ENCODE results near the gene JADE1.

The JADE1 gene

DNA sequence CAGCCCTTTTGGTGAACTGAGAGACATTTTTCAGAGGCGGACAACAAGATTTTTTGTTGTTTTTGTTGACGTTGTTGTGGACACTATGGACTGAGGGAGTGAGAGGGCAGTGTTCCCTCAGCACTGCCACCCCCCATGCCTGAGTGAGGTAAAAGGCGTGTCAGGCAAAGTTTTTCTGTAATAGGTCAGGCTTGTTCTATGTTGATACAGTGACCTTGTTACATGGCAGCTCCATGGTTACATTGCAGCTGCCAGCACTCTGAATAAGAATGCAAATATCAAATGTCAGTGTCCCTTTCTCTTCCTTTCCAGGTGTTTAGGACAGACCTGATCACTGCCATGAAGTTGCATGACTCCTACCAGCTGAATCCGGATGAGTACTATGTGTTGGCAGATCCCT lies 36.6 kb downstream of the JADE1 start:
- no peak for DNase-seq

DNA sequence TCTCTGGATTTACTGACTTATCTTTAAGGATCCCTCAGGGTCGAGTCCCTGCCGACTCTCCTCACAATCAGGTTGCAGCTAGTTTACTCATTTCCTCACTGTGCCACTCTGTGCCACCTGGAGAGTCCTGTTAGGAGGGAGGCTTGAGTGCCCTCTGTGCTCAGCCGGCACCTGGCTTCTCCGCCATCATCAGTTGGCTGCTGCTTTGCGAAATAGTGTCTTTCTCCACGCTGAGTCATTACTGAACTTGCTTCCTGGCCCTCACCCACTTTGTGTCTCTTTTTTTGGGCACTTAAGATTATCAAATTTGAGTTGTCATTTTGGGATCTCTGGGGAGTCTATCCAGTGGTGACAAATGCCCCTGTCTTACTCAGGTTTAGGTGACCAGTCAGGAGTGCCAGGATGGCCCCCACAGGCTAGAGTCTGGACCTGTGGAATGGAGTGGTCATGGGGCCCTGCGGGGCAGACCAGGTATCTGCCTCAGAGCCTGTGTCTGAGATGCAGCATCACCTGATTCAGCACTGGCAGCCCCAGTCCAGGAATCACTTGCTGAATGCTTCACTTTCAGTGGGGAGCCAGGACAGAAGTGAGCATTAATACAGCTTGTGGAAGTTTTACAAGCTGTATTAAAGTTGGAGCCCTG lies 37.7 kb downstream of the JADE1 start:
- no peak for DNase-seq

DNA sequence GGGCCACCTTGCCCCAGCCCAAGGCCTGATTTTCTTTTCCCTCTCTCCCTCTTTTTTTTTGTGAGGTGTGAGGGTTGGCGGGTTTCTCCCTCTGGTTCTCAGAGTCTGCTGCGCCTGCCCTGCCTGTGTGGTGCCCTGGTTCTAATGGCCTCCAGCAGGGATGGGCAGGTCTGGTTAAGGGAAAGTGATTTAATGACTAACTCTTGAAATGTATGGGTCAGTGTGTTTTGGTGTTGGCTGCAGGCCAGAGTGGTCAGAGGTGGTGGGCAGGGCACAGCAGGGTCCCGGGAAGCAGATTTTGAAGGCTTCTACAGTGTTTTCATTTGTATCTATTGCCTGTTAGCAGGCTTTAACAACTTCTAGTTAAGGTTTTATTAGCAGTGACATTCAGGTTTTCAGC lies 39.0 kb downstream of the JADE1 start:
- DNase-seq: no peak

DNA sequence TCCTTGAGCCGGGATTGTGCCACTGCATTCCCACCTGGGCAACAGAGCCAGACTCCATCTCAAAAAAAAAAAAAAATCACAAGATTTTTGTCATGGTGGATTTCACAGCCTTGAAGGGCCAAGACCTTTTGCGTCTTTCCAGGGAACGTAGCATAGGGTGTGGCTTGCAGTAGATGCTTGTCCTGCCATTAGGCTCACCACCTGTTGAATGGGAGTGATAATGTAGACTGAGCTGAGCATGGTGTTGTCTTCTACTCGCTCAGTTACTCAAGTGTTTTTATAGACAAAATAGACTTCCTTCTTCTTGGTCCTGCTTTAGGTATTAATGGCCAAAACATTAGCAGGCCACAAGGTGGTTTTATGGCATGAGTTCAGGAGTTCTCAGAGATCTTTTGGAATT lies 40.8 kb downstream of the JADE1 start:
- no peak for DNase-seq

DNA sequence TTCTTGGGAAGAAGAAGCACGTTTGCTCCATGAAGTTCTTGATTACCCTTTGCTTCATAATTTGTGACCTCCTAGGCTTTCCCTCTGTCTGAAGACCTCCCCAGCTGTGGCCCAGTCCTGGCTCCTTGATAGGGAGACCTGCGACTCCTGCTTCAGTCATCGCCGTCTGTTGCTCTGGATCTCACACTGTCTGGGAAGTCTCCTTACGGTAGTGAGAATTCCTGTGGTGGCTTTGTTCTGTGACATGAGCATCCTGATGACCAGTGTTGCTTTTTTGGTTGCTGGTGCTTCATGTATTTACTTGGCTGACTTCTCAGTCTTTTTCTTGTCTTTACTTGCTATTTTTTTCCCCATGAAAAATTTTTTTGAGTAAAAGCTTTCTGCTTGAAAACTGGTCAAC lies 44.2 kb downstream of the JADE1 start:
- peak; percentile 76 for DNase-seq

DNA sequence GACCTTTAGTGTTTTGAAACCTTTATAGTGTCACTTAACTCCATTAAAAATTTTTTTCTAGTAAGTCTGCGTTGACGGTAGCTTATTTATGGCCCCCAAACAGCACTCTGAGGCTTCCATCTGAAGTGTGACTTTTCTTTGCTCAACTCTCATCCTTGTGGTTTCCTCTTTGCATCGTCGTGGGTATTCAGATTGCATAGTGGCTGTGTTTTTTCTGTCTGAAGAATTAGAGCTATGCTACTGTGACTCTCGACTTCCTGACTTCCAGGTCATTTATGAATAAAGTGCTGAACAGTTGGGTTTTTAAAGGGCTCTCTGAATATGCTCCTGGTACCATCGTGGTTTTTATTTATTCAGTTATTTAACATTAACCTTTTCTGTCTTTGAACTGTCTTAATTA lies 44.9 kb downstream of the JADE1 start:
- DNase-seq: peak; percentile 83

DNA sequence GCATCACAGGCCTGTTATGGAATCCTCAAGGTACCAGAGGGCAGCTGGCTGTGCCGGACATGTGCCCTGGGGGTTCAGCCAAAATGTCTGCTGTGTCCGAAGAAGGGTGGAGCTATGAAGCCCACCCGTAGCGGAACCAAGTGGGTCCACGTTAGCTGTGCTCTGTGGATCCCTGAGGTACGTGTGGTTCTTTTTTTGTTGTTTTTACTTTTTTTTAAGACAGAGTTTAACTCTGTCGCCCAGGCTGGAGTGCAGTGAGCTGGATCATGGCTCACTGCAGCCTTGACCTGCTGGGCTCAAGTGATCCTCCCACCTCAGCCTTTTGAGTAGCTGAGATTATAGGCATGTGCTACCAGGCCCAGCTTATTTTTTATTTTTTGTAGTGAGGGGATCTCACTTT lies 46.1 kb downstream of the JADE1 start:
- no peak for DNase-seq

DNA sequence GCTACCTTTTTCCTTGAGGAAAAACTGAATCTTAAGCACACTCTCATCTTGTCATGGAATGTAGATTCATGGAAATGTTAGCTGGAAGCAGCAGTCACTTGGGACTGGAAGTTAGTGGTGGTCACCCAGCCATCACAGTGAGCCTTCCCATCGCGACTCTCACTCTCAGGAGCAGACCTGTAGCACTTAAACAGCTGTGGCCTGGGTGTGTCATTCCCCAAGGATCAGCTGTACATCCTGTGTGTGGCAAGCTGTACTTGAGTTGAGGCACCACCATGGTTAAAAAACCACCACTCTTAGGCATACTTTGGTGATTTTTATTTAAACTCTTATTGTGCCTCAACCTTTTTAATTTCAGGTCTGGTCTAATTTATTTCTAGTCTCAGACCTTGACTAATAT lies 46.7 kb downstream of the JADE1 start:
- DNase-seq: no peak

DNA sequence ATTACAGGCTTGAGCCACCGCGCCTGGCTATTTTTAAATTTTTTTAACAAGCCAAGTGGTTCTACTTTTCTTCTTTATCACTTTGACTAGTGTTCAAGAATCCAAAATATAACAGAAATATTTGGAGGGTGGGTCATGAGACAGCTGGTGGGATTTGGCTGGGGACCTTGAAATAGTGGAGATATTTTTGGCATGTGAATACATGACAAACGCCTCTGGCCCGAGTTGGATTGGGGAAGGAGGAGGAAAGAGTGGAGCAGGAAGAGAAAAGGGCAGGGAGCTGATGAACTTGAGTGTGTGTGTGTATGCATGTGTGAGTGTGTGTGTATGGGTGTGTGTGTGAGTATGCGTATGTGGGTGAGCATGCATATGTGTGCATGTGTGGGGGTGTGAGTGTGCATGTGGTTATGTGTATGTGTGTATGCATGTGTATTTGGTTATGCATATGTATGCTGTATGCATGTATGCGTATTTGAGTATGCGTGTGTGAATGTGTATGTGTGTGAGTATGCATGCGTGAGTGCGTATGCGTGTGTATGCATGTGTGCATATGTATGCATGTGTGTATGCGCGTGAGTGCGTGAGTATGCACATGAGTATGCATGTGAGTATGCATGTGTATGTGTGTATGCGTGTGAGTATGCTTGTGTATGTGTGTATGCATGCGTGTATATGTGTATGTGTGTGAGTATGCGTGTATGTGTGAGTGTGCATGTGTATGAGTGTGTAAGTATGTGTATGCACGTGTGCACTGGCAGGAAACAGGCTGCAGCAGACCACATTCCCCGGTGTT lies 49.6 kb downstream of the JADE1 start:
- peak; percentile 92 for DNase-seq

DNA sequence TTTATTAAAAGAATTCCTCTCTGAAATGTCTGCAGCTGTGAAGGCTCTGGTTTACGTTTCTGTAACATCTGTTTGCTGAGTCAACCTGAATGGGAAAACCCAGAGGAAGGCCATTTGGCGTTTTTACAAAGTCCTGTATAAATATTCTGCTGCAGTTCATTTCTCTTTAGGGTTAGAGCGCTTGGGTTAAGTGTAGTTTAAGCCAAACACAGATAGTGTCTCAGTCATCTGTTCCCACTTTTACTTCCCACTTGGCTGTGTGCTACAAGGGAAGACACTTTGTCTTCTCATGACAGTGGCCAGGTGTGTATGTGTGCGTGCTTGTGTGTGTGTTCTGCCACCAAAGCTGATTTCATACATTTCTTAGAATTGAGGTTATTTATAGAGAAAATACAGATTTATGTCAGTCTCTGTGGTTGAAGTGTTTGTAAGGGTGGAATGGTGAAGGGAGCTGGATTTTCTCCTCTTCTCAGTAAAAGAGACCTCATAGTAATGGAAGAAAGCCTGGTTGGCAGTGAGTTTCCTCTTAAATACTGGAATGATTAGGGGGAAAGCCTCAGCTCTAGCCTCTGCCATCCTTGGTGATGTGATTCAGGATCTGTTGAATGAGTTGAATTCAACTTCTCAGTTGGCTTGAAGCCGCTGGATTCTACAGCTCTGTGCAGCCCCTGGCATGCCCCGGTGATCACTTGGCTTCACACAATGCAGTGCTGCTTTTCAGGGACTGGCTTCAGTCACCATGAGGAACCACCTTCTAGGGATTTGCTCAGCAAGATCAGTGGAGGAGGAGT lies 50.6 kb downstream of the JADE1 start:
- DNase-seq: peak; percentile 72

DNA sequence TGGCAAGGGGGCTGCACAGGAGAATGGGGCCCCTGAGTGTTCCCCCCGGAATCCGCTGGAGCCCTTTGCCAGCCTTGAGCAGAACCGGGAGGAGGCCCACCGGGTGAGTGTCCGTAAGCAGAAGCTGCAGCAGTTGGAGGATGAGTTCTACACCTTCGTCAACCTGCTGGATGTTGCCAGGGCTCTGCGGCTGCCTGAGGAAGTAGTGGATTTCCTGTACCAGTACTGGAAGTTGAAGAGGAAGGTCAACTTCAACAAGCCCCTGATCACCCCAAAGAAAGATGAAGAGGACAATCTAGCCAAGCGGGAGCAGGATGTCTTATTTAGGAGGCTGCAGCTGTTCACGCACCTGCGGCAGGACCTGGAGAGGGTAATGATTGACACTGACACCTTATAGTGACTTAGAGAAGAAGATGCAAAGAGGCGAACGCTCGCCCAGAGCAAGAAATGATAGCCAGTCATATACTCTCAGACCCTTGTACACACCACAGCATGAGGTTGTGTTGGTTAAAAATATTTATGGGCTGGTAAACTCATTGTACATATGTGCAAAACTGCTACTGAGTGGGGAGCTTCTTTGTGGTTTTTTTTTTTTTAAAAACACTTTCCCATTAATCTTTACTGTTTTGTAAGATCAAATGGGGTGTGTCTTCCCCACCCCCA lies 52.5 kb downstream of the JADE1 start:
- DNase-seq: no peak

DNA sequence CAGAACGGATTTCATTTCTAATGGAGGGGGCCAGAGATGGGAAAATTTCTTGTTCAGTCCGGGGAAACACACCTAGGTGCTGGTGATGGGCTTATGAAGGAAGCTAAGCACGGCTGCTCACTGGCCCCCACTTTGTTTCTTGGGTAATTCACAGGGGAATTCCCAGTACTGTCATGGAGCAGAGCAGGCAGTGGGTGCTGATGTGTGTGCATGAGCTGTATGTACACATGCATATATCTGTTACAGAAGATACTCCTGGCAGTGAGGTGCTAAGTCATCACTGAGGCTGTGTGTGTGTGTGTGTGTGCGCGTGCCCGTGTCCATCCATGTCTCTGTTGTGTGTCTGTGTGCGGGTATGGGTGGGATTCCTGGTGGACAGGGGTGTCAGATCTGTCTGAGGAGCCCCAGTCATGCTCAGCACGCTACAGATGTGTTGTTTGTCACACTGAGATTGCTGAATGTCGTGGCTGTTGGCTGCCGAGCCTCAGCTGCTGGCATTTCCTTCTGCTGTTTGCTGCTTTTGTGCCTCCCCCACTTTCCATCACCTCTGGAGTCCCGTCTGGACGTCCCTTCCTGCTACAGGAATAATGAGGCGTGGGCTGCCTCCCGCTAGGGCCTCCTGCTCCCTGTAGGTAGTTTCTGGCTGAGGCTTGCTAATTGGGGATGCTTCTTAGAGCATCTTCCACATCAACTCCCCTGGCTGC lies 53.3 kb downstream of the JADE1 start:
- no peak for DNase-seq

DNA sequence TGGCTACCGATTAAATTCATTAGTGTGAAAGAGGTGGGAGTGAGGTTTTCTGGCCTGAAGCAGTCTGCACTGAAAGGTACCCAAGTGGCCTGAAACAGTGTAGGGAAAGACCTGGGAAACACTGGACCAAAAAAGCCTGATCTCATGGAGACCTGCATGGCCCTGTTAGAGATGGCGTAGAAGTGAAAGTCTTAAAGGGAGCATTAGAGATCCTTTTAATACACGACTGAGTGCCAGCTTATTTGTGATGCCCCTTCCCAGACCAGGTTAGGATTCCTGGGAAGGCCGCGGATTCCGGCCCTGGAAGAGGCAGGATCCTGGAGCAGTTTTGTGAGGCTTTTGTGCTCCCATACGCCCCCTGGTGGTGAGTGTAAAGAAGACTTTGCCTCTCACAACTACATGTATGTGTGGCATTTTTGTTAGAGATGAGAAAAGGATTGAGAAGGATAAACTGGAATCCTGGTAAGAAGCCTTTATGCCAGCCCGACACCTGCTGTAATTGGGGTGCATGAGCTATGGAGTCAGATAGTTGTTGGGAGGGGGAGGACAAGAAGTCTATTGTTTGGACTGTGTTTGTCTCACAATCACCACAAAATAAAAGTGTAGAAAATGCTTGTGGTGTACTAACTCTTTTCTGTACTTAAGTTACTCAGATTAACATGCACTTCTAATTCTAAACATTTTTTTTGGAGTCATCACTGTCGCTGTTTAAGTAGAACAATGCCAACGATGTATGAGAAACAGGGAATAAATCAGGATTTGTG lies 54.0 kb downstream of the JADE1 start:
- peak; percentile 81 for DNase-seq

DNA sequence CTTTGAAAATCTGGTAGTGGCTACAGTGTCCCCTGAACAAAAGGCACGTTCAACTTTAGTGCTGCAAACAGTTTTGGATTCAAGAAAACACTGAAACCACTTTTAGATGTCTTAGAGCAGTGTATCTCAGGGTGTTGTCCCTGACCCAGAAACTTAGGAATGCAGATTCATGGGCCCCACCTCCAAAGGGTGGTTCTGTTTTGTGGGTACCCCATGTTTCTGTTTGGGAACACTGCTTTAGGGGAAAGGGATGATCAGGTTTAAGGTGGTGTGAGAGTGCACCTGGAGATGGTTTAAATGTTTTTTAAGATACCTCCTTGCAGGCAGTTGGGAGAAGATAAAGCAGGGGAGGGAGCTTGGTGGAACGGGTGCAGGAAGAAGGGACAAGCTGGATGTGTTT lies 55.6 kb downstream of the JADE1 start:
- DNase-seq: no peak

DNA sequence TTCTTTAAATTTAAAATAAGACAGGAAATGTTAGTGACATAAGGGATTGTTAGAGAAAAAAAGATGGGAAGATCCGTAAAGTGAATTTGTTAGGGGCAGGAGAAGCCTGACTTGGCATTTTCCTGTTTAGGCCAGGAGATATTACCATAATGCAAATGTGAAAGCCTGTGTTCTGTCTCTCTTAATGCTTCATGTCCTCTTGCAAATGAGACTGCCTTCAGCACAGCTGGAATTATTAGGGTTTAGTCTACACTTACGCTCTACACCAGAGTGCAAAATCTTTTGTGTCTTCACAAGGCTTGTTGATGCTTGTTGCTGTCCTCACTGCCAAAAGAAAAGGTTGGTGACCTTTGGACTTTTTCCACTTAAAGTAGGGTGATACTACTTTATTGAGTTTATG lies 56.8 kb downstream of the JADE1 start:
- no peak for DNase-seq

DNA sequence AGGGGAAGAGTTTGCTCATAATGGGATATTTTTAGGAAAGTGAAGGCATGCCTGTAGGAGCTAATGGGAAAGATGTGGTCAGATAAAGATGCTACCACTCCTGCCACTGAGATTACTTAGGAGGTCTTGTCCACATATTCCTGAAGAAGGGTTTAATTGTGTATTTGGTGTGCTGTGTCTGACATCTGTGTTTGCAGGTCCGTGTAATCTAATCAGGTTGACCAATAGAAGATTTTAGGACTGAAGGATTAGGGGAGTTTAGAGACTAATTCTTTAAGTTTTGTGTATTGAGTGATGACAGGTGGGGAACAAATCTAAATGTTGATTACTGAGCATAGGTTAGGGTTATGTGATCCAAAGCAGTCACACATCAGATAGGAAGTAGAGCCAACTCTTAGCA lies 57.2 kb downstream of the JADE1 start:
- no peak for DNase-seq

DNA sequence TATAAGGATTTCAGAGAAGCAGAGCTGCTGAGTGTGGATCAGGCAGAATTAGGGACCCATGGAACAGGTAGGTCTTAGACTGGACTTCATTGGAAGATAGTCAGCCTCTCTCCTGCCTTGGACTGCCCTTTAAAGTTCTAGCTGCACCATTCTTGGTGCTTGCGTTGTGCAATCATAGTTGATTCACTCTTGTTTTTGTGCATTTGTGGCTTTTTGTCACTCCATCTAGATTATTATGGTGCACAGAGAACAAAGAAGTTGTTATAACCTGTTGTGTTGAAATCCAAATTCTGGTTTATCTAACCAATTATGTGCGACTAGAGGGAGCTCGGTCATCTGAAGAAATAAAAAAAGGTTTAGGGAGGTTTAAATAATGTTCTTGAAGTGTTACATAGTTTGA lies 59.3 kb downstream of the JADE1 start:
- no peak for DNase-seq

DNA sequence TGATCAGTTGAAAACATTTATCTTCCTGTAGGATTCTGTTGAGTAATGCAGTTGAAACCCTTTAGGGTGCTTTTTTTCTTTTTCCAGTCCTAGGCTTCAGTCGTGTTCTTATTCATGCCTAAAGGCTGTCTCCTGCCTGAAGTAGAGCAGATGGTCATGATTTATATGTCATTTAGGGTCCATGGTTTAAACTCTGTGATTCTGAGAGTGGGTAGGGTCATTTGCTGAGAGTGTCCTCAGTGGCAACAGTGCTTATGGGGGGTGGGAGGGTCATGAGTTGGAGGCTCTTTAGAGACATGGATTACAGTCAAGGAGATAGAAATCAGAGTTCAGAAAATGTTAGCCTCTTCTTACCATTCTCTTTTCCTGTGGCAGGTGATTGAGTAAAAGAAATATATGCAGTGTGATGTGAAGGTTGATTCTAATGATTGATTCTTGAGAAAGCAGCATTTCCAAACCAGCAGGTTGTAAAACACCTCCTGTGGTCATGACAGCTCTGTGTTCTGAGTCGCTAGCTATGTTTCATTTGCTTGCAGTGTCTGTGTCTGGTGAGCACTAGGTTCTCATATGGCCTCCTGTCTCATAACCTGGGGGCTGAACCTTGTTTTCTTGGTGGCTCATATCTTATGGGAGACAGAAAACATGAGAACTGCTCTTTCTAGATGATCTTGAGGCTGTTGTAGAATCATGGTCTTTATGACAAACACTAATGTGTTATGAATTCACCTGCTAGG lies 60.4 kb downstream of the JADE1 start:
- no peak for DNase-seq

DNA sequence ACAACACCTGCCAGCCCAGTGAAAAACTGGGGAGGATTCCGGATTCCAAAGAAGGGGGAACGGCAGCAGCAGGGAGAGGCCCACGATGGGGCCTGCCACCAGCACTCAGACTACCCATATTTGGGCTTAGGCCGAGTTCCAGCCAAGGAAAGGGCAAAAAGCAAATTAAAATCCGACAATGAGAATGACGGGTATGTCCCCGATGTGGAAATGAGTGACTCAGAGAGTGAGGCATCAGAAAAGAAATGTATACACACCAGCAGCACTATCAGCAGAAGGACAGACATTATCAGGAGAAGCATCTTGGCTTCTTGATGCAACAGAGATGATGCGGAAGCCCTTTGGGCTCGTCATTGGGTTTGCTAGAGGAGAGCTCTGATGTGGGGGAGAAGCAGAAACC lies 62.4 kb downstream of the JADE1 start:
- peak; percentile 88 for DNase-seq

DNA sequence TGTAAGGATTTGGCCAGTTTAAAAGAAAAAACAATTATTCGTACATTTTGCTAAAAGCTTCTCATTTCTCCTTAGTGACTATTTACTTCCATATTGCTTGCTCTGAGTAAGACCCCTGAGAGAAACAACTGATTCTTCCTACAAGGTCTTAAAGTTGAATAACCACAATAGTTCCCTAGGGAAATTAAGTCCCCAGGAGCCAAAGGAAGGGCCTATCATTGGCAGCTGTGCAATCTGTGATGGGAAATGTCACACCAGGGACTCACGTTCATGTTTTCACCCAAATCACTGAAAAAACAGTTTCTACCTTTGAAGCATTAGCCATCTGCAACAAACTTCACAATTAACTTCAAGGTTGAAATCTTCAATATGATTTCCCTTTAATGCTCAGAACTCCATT lies 66.7 kb downstream of the JADE1 start:
- no peak for DNase-seq

DNA sequence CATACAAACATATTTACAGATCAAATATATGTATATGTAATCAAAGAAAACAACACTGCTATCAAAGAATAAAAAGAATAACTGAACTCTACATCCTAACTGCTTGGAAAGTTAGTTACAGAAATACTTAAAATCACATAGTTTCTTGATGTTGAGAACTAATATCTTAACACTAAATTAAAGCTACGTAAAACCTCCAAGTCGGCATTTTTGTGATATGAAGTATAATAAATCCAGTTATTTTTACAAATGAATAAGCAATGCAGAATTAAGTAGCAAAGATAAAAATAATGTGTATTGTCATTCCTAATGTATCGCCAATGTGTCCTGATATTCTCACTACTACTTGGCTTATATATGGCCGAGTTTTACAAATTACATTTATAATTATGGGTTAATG lies 68.4 kb downstream of the JADE1 start:
- DNase-seq: no peak

Measured in fibroblast of skin of right biceps (primary cell).